Measurements from ENCODE around the gene BEST1.

The BEST1 gene

GRCh38 chr11:61919705-61920631 lies 30.2 kb upstream of the BEST1 start:
- no peak for DNase-seq (ENCODE audit: insufficient read length, low spot score)
- TF ChIP-seq POLR2A (IDR thresholded peaks at IDR 0.05; ENCODE audit: low read depth, low read length): no peak
- no peak for FAIRE-seq

- DNase-seq (ENCODE audit: insufficient read length, low spot score) (no peak), FAIRE-seq (no peak)
- TF ChIP-seq POLR2A (IDR thresholded peaks at IDR 0.05; ENCODE audit: low read depth, low read length): no peak
Observed at GRCh38 chr11:61921446-61921845, 28.7 kb upstream of the BEST1 start.

- no peak for TF ChIP-seq POLR2A (IDR thresholded peaks at IDR 0.05; ENCODE audit: low read depth, low read length)
- FAIRE-seq: no peak
- DNase-seq (ENCODE audit: insufficient read length, low spot score): no peak
Observed at GRCh38 chr11:61922539-61922938, 27.6 kb upstream of the BEST1 start.

DNA sequence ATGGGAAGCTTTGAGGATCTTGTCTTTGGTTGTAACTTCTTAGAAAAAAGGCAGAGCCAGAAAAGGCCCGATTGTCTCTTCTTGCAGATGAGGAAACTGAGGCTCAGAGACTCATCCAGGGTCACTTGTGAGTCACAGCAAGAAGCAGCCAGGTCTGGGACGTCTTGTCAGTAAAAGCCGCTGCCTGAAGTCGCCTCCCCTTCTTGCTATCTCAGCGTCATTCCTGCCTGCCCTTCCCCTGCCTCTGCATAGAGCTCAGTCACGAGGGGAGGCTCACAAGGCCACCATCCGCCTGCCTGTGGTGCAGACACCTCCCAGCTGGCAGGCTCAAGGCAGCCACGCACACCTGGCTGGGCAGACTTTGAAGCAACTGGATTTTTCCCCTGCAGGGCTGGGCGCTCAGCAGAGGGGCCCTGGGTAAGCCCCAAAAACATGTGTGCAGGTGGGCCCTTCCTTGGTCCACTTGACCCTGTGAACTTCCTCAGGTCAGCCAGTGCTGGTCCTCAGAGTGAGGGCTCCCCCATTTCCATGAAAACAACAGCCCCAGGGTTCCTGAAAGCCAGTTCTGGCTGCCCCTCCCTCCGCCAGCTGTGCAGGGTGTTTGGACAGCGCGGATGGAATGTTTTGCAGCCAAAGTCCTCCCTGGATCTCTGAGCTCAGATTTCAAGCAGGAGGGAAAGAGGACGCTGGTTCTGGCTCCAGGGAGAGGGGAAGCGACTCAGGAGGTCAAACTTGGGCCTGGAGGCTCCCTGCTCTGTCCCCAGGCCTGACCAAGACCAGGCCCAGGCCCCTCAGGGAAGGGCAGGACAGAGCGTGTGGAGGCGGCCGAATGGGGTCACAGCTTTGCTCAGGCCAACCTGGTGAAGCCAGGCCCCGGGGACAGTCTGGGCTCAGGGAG lies 26.7 kb upstream of the BEST1 start:
- no peak for TF ChIP-seq POLR2A (IDR thresholded peaks at IDR 0.05; ENCODE audit: low read depth, low read length)
- FAIRE-seq (no peak), DNase-seq (ENCODE audit: insufficient read length, low spot score) (no peak)

DNA sequence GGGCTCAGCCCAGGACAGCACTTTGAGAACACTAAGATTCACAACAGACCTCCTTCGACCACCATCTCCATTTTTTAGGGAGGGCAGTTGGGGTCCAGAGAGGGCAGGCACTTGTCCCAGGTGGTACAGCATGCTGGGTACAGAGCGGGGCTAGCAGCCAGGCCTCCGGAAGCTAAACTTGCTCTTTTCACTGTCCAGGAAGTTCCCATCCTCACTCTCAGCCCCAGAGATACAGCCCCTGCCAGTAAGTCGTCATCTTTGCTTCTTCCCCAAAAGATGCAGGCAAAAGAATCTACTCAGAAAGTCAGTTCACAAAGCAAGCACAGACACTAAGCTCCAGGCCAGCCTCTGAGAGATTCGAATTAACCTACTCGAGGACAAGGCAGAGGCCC lies 26.1 kb upstream of the BEST1 start:
- DNase-seq (ENCODE audit: insufficient read length, low spot score) (no peak), FAIRE-seq (no peak)
- TF ChIP-seq POLR2A (IDR thresholded peaks at IDR 0.05; ENCODE audit: low read depth, low read length): no peak

DNA sequence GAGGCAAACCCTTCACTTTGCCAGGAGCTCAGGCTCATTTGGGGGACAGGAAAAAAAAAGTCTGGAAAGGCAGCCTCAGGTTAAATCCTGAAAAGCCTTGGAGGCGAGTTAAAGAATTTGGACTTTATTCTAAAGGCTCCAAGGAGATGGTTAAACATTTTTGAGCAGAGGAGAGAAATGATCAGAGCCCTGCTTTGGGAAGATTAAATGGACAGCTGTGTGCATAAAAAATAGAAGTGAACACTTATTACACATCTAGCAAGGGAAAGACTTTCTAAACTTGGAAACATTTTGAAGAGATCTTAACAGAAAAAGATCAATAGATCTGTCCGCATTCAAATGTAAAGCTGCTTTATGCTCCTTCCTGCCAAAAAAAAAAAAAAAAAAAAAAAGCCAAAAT lies 24.4 kb upstream of the BEST1 start:
- TF ChIP-seq POLR2A (IDR thresholded peaks at IDR 0.05; ENCODE audit: low read depth, low read length): no peak

DNA sequence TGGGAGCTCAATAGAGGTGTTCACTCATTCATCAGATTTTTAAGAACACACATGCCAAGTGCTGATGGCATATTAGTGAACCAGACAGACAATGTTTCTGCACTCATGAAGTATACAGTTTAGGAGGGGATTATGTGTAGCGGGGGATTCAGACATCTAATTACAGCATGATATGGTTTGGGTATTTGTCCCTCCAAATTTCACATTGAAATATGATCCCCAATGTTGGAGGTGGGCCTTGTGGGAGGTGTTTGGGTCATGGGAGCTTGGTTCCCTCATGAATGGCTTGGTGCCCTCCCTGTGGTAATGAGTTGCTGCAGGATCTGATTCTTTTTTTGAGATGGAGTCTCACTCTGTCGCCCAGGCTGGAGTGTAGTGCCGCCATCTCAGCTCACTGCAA lies 23.9 kb upstream of the BEST1 start:
- TF ChIP-seq POLR2A (IDR thresholded peaks at IDR 0.05; ENCODE audit: low read depth, low read length): no peak
- no peak for DNase-seq (ENCODE audit: insufficient read length, low spot score)
- FAIRE-seq: no peak

More for the DNA sequence above, 24.4 kb upstream of the BEST1 start:
- DNase-seq (ENCODE audit: insufficient read length, low spot score): no peak
- no peak for FAIRE-seq

- TF ChIP-seq POLR2A (IDR thresholded peaks at IDR 0.05; ENCODE audit: low read depth, low read length): no peak
- no peak for FAIRE-seq
- DNase-seq (ENCODE audit: insufficient read length, low spot score): no peak
Observed at GRCh38 chr11:61927501-61927900, 22.6 kb upstream of the BEST1 start.

- FAIRE-seq (no peak), DNase-seq (ENCODE audit: insufficient read length, low spot score) (no peak)
- no peak for TF ChIP-seq POLR2A (IDR thresholded peaks at IDR 0.05; ENCODE audit: low read depth, low read length)
Observed at GRCh38 chr11:61928606-61929005, 21.5 kb upstream of the BEST1 start.

- no peak for DNase-seq (ENCODE audit: insufficient read length, low spot score)
- no peak for FAIRE-seq
- no peak for TF ChIP-seq POLR2A (IDR thresholded peaks at IDR 0.05; ENCODE audit: low read depth, low read length)
Observed at GRCh38 chr11:61930933-61931332, 19.2 kb upstream of the BEST1 start.

GRCh38 chr11:61935861-61936260 lies 14.3 kb upstream of the BEST1 start:
- TF ChIP-seq POLR2A (IDR thresholded peaks at IDR 0.05; ENCODE audit: low read depth, low read length): no peak
- DNase-seq (ENCODE audit: insufficient read length, low spot score) (no peak), FAIRE-seq (no peak)

- DNase-seq (ENCODE audit: insufficient read length, low spot score) (no peak), FAIRE-seq (no peak)
- no peak for TF ChIP-seq POLR2A (IDR thresholded peaks at IDR 0.05; ENCODE audit: low read depth, low read length)
Observed at GRCh38 chr11:61940466-61940865, 9.7 kb upstream of the BEST1 start.

- DNase-seq (ENCODE audit: insufficient read length, low spot score) (no peak), FAIRE-seq (no peak)
- no peak for TF ChIP-seq POLR2A (IDR thresholded peaks at IDR 0.05; ENCODE audit: low read depth, low read length)
Observed at GRCh38 chr11:61945191-61945590, 5.0 kb upstream of the BEST1 start.

DNA sequence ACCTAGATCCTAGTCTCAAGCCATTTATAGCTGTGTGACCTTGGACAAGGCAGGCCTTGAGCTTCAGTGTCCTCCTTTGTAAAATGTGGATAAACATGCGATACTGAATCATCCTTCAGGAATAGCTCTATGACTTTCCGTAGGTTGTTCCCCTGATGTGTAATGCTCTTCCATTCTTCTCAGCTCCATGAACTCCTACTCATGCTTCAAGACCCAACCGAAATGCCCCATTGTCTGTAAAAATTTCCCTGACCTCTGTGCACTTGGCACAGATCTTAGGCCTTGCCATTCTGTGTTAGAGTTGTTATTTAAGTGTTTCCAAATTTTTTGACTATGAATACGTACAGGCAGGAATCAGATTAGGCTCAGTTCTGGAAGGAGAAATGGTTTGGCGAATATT lies 3.3 kb upstream of the BEST1 start:
- FAIRE-seq (no peak), DNase-seq (ENCODE audit: insufficient read length, low spot score) (no peak)
- TF ChIP-seq POLR2A (IDR thresholded peaks at IDR 0.05; ENCODE audit: low read depth, low read length): no peak

All from H54 (cell line).